ENCODE measurements around the gene PARD3.

The PARD3 gene

DNA sequence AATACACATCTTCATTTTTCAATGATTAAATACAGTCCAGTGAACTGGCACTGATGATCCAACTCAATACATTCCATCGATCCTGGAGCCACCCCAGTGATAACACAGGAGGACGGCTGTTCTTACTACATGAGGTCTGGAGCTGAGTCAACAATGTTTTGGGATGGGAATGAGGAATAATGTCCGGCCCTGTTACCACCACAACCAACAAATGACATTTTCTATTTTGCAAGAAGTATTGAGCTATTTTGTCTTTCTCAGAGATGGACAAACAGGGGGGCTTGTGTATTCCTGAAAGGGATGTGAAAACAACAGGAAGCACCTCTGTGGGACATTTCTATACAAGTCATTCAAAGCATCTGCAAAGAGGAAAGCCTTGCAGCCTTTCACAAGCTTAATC, 249.2 kb downstream of the PARD3 start:
- DNase-seq: no peak

DNA sequence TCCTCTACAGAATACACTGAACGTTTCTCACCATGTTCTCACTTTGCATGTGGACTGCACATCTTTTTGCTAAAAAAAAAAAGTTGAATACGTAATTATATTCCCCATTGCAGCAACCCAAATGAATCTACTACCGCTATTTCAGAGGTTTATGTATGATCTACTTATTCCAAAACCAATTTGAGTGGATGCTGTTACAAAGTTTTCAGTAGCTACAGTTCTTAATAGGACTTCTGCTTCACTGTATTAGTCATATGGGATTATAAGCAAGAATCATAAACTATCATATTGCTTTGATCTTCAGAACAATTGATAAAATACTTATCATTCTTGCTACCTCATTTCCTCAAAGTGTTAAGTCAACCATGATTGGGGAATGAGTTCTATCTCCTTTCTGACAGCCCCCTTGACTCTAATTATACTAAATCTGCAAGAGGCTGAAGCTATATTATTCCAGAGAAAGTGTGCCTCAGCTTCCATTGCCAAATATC, 257.0 kb downstream of the PARD3 start:
- no peak for DNase-seq

DNA sequence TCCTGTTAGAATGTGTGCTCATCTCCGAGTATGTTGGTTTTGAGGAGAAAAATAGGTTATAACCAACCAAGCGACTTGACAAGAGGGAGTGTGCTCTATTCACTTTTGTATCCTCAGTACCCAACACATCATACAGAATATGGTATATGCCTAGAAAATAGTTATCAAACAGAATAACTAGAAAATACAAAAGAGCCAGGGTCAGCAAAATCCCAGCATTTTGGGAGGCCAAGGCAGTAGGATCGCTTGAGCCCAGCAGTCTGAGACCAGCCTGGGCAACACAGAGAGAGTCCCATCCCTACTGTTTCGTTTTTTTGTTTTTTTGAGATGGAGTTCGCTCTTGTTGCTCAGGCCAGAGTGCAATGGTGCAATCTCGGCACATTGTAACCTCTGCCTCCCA, 257.9 kb downstream of the PARD3 start:
- DNase-seq: no peak

DNA sequence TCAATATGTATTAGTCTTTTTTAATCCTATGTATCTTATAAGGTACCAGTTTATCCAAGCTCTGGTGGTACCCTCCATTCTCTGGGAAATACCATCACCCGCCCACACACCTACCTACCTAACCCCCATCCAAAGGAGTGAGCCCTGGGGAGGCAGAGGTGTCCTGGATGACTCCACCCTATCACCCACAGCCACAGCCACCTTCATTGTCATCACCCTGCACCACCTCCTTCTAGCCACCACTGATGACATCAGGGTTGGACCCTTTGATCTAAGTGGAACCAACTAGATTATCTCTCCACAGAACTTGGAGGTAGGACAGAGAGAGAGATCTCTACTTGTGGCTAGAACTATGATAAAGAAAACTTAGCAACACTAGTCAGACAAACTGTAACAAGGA, 259.4 kb downstream of the PARD3 start:
- DNase-seq: no peak

DNA sequence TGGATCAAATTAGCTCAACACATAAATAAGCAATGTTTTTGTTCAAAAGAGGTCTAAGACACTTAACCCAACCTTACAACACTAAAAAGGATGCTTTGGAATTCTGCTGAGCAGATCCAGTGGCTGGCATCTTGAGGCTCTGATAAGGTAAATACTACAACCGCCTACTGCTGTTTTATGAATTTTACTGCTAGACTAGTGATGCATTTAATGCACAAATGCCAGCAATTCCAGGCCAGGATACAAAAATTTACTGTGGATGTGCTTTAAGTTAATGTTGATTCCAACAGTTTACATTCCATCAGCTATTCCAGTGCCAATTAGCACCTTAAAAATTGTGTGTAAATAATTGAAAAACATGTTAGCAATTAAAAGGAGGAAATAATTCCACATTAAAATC, 261.3 kb downstream of the PARD3 start:
- DNase-seq: no peak

DNA sequence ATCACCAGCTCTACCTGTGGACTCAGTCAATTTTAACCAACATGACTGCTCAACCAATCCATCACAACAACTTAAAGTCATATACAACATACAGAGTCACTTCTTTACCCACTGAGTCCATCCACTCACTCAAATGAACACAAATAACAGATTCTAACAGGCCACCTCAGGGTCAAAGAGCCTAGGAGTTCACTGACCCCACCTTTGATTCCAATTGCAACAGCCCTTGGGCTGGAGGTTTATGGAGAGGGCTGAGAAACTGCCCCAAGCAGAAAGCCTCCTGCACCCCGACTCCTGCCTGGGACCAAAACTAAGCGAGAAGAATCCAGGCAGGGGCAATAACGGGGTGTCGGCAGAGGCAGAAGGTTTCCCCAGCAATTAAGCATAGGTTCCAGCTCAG, 263.8 kb downstream of the PARD3 start:
- DNase-seq: no peak

DNA sequence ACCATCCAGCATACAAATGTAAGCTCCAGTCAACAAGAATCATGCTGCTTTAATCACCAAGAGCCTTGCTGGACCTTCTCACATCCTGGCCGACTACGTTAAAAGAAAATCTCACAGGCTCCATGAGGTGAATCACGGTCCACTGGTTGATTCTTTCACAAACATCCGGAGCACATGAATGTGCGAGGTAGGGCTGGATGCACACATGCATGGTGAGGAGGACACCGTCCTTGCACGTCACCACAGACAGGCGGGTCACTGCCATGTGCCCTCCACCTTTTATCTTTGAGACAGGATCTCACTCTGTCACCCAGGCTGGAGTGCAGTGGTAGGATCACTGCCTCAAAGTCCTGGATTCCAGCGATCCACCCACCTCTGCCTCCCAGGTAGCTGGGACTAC, 265.1 kb downstream of the PARD3 start:
- no peak for DNase-seq

DNA sequence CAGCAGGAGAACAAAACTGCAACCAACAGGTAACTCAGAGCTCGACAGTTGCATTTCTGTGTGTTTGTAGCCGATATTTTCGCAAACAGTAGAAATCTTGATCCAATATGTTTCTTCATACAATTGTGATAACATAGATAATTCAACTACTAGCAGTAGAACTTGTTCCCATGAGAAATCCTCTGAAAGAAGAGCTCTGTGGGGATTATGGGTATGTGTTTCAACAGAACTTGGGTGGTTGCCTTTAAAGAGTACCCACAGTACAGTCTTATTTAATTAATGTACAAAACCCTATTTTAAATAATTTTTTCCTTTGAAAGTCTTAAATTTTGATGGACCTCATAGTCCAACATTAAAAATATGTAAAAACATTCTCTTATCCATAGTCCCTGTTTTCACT, 266.1 kb downstream of the PARD3 start:
- no peak for DNase-seq

DNA sequence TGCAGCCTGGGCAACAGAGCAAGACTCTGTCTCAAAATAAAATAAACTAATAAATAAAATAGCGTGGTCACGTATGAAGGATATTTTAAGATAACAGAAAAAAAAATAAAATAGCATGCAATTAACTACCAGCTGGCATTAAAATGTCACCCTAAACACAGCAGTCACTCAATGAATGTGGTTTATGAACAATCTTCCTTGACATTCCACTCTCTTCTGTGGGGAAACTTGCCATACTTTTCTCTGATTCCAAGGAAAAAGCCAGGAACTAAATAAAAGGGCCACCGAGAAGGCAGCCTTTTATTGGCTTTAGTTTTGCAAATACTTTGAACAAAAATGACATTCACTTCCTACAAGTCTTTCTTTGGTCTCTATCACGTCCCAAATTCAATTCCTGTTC, 266.6 kb downstream of the PARD3 start:
- DNase-seq: no peak

DNA sequence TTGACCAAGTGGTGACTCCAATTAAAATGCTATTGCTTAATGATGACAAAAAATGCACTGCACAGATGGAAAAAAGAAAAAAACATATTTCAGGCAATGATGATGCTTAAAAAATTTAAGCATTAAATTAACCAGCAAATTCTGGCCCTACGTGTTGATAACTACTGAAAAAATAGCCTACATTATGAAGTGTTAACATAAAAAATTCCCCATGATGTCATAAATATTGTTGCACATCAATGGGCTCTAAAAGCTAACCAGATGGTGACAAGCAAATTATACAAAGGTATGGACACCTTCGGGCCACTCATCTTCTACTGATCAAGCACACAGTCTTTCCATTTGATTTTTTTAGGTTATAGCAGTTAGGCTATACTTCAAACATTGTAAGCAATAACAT, 267.4 kb downstream of the PARD3 start:
- DNase-seq: no peak

DNA sequence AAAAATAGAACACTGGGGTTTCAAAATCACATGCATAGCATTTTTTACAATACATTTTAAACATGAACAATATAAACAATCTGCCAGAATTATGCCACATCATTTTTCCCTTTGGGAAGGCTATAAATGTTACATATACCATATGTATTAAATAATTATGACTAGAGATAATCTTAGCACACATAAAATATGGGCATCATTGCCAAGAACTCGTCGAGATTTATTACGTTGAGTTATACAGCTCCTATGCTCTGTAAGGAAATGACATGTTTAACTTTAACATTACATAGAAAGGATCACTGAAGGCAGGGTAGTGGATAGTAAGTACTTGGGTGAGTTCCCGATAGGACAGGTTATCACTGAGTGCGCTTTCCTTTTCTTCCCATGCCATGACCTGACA, 267.8 kb downstream of the PARD3 start:
- no peak for DNase-seq

DNA sequence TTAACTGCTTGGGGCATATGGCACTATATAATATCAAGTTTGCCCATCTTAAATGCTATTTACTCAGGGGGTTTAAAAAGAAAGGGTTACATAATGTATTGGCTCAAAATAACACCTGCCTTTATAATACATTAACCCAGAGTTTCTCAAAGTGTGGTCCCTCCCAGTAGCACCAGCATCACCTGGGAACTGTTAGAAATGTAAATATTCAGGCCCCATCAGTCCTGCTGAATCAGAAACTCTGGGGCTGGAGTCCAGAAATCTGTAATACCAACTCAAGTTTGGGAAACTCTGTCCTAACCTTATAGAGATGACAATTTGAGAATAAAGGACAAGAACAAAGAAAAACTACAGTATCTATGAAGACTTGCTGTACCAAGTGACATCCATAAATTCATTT, 270.7 kb downstream of the PARD3 start:
- DNase-seq: no peak

DNA sequence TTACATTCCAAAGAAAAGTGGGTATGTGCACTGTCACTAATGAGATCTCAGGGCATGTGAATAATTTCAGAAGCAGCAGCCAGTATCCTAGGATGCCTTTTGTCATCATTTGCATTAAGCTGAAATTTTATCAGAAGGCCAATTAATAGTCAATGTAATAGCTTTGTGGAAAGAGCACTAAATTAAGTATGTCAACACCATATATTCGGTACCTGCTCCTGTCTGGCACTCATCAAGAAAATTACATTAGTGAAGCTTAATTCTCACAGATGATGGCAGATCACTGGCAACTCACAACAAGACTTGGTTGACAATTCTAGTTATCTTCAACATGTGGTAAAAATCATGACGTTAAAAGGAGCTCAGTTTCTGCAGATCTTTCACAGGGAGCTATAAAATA, 271.4 kb downstream of the PARD3 start:
- no peak for DNase-seq

DNA sequence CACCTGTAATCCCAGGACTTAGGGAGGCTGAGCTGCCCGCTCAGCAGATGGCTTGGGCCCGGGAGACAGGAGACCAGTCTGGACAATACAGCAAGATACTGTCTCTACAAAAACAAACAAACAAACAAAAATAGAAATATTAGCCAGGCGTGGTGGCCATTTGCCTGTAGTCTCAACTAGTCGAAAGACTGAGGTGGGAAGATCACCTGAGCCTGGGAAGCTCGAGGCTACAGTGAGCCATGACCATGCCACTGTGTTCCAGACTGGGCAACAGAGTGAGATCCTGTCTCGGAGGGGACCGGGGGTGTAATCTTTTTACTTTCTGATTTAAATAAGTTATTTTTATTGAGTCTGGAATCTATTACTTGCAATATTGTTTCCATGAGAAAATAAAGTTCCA, 274.6 kb downstream of the PARD3 start:
- DNase-seq: no peak

DNA sequence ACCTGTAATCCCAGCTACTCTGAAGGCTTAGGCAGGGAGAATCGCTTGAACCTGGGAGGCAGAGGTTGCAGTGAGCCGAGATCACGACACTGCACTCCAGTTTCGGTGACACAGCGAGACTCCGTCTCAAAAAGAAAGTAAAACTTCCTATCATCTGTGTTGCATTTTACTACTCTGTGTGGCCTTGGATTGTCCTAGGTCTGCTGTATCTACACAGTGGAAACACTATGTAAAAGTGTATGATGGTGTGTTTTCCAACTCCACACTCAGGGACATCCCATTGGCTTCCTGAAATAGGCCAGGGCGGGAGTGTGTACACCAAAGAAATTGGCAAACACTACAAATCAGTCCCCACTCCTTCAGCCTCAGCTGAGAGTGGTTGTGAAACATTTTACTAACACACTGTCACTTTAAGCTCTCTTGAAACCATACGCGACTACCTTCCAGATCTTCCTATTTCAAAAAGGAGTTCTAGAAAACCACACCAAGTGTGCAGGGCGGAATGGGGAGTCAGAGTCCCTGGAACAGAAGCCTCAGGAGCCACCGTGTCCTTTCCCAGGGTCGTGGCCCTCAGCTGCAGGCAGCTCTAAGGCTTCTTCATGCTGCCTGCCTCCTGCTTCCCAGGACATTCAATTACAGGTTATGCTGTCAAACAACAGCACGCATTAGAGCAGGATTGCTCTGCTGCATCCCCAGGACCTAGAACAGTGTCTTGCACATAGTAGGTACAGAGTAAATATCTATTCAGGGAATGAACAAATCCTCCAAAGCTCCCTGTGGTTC, 275.4 kb downstream of the PARD3 start:
- no peak for DNase-seq

DNA sequence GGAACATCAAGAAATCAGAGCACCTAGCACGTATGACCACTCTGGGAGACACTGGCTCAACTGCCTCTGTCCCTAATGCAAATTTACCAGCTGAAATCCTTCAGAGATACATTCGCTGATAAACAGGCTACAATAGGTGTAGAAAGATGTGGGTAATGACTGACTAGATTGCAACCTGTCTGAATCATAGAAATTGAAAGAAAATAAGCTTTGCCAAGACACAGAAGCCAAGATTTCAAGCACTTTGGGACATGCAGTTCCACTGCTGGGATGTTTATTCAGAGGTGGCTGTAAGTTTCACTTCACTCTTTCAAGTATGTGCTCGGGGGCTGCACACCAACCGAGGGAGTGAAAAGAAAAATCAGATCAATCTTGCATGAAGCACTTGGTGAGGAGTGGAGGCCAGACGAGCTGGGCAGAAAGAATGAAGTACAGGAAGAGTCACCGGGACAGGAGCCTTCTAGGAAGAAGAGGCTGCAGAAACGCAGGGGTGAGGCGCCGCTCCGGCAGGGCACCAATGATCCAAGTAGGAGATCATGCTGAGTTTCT, 276.7 kb downstream of the PARD3 start:
- DNase-seq: no peak

DNA sequence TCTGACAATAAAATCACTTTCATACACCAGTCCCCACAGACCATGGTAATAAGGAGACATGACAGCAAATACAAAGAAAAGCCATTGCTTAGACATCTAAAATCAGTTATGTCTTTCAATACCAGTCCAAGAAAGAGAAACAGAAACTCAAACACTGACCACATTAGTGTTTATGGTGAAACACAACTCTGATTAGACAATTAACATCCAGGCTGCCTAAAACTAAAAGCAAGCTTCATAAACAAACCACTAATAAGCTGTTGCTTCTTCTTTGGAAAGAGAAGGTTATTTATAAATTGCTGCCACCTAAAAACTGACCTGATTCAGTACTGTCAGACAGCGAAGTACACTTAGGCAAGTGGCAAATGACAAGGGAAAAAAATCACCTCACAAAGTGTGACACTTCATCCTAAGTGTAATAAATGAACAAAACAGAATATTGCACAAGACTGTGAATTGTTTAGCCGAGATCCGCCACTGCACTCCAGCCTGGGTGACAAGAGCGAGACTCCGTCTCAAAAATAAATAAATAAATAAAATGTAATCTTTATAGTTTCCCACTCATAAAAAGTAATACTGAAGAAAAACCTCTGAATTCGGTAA, 277.4 kb downstream of the PARD3 start:
- DNase-seq: peak; percentile 9

DNA sequence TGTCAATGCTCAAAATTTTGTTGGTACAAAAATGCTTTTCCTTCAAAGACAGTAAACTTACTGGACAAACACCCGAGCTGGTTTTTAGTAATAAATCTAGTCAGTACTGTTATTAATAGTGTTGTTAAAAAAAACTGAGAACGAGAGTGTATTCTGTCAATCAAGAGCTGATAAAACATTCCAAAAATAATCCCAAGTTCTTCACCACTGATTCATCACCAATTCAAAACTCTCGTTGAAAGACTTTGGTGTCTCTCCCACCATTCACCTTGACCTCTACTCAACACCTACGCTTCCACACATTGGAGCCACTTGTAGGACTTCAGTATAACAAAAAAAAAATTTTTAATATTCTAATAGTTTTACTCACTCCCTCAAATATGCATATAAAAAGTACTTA, 279.2 kb downstream of the PARD3 start:
- DNase-seq: no peak

DNA sequence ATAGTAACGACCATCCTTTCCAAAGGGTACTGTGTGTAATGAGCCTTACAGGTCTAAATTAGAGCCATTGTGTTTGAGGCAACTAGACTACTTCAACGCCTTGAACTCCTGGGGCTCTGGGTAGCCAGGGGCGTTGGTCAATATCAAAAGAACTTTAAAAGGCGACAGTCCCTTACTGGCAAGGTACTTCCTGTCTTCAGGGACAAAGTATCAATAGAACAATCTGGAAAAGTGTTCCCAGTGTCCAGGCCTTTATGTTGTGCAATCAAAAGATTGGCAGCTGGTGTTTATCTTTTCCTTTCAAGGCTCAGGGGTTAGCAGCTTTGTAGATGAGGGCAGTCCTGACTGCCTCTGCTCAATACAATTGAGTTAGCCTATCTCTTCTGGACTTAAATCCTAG, 284.3 kb downstream of the PARD3 start:
- no peak for DNase-seq

DNA sequence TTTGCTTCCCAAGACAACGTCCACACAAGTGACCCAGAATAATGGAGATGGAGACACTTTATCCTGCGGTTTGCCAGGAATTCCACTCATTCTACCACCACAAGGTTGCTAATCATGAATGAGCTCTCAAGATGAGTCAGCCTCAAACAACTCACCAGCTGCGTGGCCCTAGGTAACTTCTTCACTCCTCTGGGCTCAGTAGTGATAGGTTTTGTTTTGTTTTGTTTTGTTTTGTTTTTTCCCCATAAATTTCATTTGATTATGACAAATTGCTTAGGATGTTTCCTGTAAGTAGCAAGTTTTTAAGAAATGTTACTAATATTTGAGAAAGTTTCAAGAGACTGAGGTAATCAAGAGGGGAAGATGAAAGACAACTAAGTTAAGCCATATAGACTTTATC, 286.8 kb downstream of the PARD3 start:
- DNase-seq: no peak

DNA sequence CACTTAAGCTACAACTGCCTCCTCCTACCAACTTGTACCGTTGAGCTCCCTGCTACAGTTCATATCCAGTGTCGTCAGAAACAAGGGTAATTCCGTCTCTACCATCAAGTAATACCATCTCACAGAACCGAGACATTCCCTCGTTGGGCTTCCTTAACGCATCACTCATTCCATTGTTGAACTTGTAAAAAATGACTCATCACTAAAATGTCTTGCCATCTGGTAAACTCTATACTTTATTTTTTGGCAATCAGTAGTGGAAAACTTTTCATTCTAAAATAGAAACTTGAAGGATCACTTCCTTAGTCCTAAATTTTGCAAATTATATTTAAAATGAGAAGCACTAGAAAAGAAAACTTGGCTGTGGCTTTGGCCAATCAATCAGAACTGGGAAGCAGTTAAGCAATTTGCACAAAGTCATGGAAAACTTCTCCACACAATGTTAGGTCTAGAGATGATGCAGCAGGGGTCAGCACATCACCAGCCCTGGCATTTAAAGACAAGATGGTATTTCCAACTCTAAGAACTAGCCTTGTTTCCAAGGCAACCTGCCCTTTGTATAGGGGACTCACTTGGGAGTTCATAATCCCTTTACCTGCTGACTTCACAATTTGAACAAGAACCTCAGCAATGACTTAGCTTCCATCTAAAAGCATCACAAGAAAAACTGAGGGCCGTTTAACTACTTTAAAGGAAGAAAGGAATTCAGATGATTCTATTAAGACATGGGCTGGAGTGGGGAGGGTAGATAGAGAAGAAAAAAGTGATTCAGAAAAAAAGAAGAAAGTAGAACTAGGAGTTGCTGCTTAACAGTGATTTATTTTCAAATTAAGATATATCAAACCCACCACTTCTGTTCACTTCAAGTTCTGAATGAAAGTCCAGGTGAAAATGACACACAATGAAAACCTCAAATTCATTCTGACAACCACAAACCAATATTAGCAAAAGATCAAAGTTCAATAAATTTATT, 288.1 kb downstream of the PARD3 start:
- DNase-seq: peak; percentile 2

DNA sequence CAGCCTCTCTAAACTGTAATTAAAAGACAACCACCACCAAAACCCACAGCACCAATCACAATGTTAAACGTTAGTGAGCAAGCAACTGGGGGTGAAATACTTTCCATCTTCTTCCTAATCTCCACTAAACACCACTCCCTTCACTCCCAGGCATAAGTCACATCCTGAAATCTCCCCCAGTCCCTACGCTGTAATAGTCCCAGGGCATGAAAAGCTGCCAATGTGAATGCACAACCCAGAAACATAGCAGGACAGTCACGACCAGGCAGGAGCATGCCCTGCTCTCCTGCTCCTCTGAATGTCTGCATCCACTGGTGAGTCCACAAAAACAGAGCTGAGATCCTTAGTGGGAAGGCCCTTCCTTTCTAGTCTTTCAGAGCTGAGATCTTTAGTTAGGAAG, 288.9 kb downstream of the PARD3 start:
- DNase-seq: no peak

DNA sequence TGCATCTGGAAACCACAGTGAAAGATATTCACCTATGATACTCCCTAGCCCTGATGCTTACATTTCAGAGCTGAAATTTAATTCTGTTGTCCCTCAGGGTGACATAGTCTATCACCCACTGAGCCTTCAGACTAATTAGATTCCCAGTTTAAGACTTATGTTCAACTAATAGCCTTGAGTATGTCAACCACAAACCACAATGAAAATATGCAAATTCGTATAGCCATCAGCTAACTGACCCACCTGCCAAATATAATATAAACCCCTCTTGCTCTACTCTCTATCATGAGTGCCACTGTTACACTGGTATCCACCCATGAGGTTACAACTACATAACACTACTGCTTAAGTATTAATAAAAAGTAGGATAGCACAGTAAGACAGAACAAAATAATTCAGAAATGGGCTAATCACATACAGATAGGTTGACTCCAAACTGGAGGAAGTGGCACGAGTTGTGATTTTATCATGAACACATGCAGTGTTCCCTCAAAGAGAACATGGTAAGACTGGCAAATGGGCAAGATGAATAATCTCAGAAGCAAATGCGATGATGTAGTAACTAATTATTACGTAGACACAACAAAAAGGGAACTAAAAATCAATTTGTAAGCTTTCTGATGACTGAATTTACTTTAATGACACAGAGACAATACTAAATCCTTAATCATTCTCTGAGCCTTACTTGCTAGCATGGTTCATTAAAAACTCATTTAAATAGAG, 290.6 kb downstream of the PARD3 start:
- DNase-seq: peak; percentile 5

Measured in suppressor macrophage treated with lipopolysaccharide for 4 hours (primary cell).